ENCODE results near the gene HORMAD2.

The HORMAD2 gene

GRCh38 chr22:30217698-30218560 is 137.7 kb downstream of the HORMAD2 start:
- Histone ChIP-seq H3K27ac (replicated peaks; ENCODE audit: low read length) (no peak overlapping the region), H4K8ac (ENCODE audit: low read depth, low read length) (no peak overlapping the region), H2BK5ac (ENCODE audit: low read length) (no peak overlapping the region), H3K79me1 (ENCODE audit: low read depth, low read length) (no peaks in the 10 kb centered on the region), H3K4ac (ENCODE audit: low read length) (no peak overlapping the region), H3K9ac (ENCODE audit: low read depth, low read length, poor library complexity) (no peak overlapping the region), H2AK5ac (ENCODE audit: low read depth, low read length) (peak overlapping the region; percentile 25), H3K14ac (ENCODE audit: low read length) (no peak overlapping the region), H3K36me3 (replicated peaks in 1 of 2; ENCODE audit: control insufficient read depth in 2 of 2, insufficient read depth in 2 of 2, low read length in 2 of 2) (no peaks in the 10 kb centered on the region), H3K4me2 (ENCODE audit: insufficient read depth, low read length, poor library complexity, severe bottlenecking) (no peak overlapping the region), H3K27me3 (ENCODE audit: control insufficient read depth in 3 of 3, insufficient read depth in 3 of 3, low read depth in 1 of 3, low read length in 3 of 3) (peaks cover 0 to 11% (median 1%) of the 10 kb centered on the region in 3 experiments), H3K4me1 (ENCODE audit: control insufficient read depth in 2 of 2, insufficient read depth in 1 of 2, low read depth in 1 of 2, low read length in 2 of 2) (peaks cover 2% of the 10 kb centered on the region in 2 donors), H2BK15ac (ENCODE audit: low read length) (no peak overlapping the region), H2BK120ac (ENCODE audit: low read depth, low read length) (no peak overlapping the region), H3K4me3 (ENCODE audit: low read length in 2 of 2) (no peak overlapping the region), H3K23ac (ENCODE audit: low read depth, low read length, poor library complexity) (no peak overlapping the region), H3K18ac (ENCODE audit: low read length) (peak overlapping the region; percentile 90), H3K9me3 (replicated peaks in 1 of 2; ENCODE audit: control insufficient read depth in 2 of 2, insufficient read depth in 1 of 2, low read depth in 1 of 2, low read length in 2 of 2) (no peaks in the 10 kb centered on the region), H4K91ac (ENCODE audit: low read depth, low read length, poor library complexity) (peak overlapping the region; percentile 89), H2BK12ac (ENCODE audit: low read length) (peak overlapping the region; percentile 8), H2AFZ (ENCODE audit: low read length) (peak overlapping the region; percentile 78)
- no peak for DNase-seq (ENCODE audit: low spot score)
- no CpG with 5 or more reads among the region's 23 CpGs for WGBS, 2 donors (ENCODE audit: extremely low coverage in 2 of 2, insufficient read length in 2 of 2, insufficient replicate concordance in 1 of 2)

- no peak overlapping the region for H4K8ac ChIP-seq (ENCODE audit: low read depth, low read length)
- no peak overlapping the region for H2AFZ ChIP-seq (ENCODE audit: low read length)
- H3K9me3 ChIP-seq (replicated peaks in 1 of 2; ENCODE audit: control insufficient read depth in 2 of 2, insufficient read depth in 1 of 2, low read depth in 1 of 2, low read length in 2 of 2): no peaks in the 10 kb centered on the region
- no peak overlapping the region for H3K14ac ChIP-seq (ENCODE audit: low read length)
- no peaks in the 10 kb centered on the region for H3K79me1 ChIP-seq (ENCODE audit: low read depth, low read length)
- no peak overlapping the region for H2BK120ac ChIP-seq (ENCODE audit: low read depth, low read length)
- no peak overlapping the region for H3K4ac ChIP-seq (ENCODE audit: low read length)
- H3K36me3 ChIP-seq (replicated peaks in 1 of 2; ENCODE audit: control insufficient read depth in 2 of 2, insufficient read depth in 2 of 2, low read length in 2 of 2): no peaks in the 10 kb centered on the region
- no peak overlapping the region for H3K4me2 ChIP-seq (ENCODE audit: insufficient read depth, low read length, poor library complexity, severe bottlenecking)
- no peak overlapping the region for H2BK12ac ChIP-seq (ENCODE audit: low read length)
- H3K27ac ChIP-seq (replicated peaks; ENCODE audit: low read length): no peak overlapping the region
- peaks cover 2 to 7% of the 10 kb centered on the region in 2 donors for H3K4me1 ChIP-seq (ENCODE audit: control insufficient read depth in 2 of 2, insufficient read depth in 1 of 2, low read depth in 1 of 2, low read length in 2 of 2)
- no peak overlapping the region for H3K4me3 ChIP-seq (ENCODE audit: low read length in 2 of 2)
- H2AK5ac ChIP-seq (ENCODE audit: low read depth, low read length): no peak overlapping the region
- no peak overlapping the region for H3K18ac ChIP-seq (ENCODE audit: low read length)
- no peak overlapping the region for H2BK5ac ChIP-seq (ENCODE audit: low read length)
- no peak for DNase-seq (ENCODE audit: low spot score)
- peaks cover 0 to 15% (median 1%) of the 10 kb centered on the region in 3 experiments for H3K27me3 ChIP-seq (ENCODE audit: control insufficient read depth in 3 of 3, insufficient read depth in 3 of 3, low read depth in 1 of 3, low read length in 3 of 3)
- no CpG with 5 or more reads among the region's 8 CpGs for WGBS, 2 donors (ENCODE audit: extremely low coverage in 2 of 2, insufficient read length in 2 of 2, insufficient replicate concordance in 1 of 2)
- no peak overlapping the region for H3K9ac ChIP-seq (ENCODE audit: low read depth, low read length, poor library complexity)
- H3K23ac ChIP-seq (ENCODE audit: low read depth, low read length, poor library complexity): no peak overlapping the region
- H4K91ac ChIP-seq (ENCODE audit: low read depth, low read length, poor library complexity): no peak overlapping the region
- no peak overlapping the region for H2BK15ac ChIP-seq (ENCODE audit: low read length)
Measured at GRCh38 chr22:30219049-30219654, 138.9 kb downstream of the HORMAD2 start.

- H3K27ac ChIP-seq (replicated peaks; ENCODE audit: low read length): no peak overlapping the region
- no peak overlapping the region for H2AFZ ChIP-seq (ENCODE audit: low read length)
- H3K27me3 ChIP-seq (ENCODE audit: control insufficient read depth in 3 of 3, insufficient read depth in 3 of 3, low read depth in 1 of 3, low read length in 3 of 3): peaks cover 0 to 15% (median 1%) of the 10 kb centered on the region in 3 experiments
Measured at GRCh38 chr22:30219668-30220278, 139.5 kb downstream of the HORMAD2 start.

More at GRCh38 chr22:30219668-30220278, 139.5 kb downstream of the HORMAD2 start:
- Histone ChIP-seq H3K4me1 (ENCODE audit: control insufficient read depth in 2 of 2, insufficient read depth in 1 of 2, low read depth in 1 of 2, low read length in 2 of 2) (peaks cover 3 to 7% of the 10 kb centered on the region in 2 donors), H3K4me3 (ENCODE audit: low read length in 2 of 2) (no peak overlapping the region), H3K4ac (ENCODE audit: low read length) (no peak overlapping the region), H3K18ac (ENCODE audit: low read length) (no peak overlapping the region), H2BK5ac (ENCODE audit: low read length) (no peak overlapping the region), H3K9me3 (replicated peaks in 1 of 2; ENCODE audit: control insufficient read depth in 2 of 2, insufficient read depth in 1 of 2, low read depth in 1 of 2, low read length in 2 of 2) (no peaks in the 10 kb centered on the region), H3K79me1 (ENCODE audit: low read depth, low read length) (no peaks in the 10 kb centered on the region), H2BK120ac (ENCODE audit: low read depth, low read length) (no peak overlapping the region), H4K91ac (ENCODE audit: low read depth, low read length, poor library complexity) (no peak overlapping the region), H3K23ac (ENCODE audit: low read depth, low read length, poor library complexity) (no peak overlapping the region), H2BK12ac (ENCODE audit: low read length) (no peak overlapping the region), H2AK5ac (ENCODE audit: low read depth, low read length) (no peak overlapping the region), H2BK15ac (ENCODE audit: low read length) (no peak overlapping the region), H3K4me2 (ENCODE audit: insufficient read depth, low read length, poor library complexity, severe bottlenecking) (no peak overlapping the region), H3K14ac (ENCODE audit: low read length) (no peak overlapping the region), H3K36me3 (replicated peaks in 1 of 2; ENCODE audit: control insufficient read depth in 2 of 2, insufficient read depth in 2 of 2, low read length in 2 of 2) (no peaks in the 10 kb centered on the region), H4K8ac (ENCODE audit: low read depth, low read length) (no peak overlapping the region), H3K9ac (ENCODE audit: low read depth, low read length, poor library complexity) (no peak overlapping the region)
- no peak for DNase-seq (ENCODE audit: low spot score)
